Effector CD8-positive, alpha-beta T cell (primary cell): ENCODE measurements around the gene ASCL2.

Experiments
- DNase-seq: peaks from one replicate; lab custom pipeline; 2025; lab: John Stamatoyannopoulos, UW

The ASCL2 gene

DNA sequence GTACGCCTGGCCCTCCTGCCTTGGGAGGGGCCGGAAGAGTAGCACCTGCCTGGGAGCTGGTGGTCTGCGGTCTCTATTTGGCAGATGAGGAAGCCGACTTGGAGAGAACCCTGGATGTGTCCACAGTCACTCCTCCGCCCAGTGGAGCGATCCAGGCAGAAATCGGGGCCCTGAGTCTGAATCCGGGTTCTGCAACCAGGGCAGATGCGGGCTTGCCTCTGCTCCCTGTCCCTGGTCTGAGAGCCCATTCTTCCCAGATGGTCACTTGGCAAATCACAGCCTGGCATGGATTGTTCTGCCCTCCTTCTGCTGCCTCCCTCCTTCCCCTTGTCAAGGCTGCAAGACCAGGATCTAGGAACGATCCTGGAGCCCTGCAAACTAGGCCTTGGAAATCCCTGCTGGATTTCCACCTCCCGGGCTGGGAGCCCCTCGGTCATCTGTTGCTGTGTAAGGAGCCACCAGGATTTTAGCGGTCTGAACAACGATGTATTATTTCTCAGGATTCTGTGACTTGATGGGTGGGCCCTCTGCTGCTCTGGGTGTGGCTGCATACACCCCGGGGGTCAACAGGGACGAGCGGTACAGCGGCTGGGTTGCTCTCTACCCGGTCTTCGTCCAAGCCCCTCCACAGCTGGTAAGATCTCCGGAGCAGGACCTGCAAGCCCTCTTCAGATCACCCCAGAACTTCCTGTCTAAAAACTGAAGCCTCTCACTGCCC, 2.0 kb upstream of the ASCL2 start:
- DNase-seq: no peak

DNA sequence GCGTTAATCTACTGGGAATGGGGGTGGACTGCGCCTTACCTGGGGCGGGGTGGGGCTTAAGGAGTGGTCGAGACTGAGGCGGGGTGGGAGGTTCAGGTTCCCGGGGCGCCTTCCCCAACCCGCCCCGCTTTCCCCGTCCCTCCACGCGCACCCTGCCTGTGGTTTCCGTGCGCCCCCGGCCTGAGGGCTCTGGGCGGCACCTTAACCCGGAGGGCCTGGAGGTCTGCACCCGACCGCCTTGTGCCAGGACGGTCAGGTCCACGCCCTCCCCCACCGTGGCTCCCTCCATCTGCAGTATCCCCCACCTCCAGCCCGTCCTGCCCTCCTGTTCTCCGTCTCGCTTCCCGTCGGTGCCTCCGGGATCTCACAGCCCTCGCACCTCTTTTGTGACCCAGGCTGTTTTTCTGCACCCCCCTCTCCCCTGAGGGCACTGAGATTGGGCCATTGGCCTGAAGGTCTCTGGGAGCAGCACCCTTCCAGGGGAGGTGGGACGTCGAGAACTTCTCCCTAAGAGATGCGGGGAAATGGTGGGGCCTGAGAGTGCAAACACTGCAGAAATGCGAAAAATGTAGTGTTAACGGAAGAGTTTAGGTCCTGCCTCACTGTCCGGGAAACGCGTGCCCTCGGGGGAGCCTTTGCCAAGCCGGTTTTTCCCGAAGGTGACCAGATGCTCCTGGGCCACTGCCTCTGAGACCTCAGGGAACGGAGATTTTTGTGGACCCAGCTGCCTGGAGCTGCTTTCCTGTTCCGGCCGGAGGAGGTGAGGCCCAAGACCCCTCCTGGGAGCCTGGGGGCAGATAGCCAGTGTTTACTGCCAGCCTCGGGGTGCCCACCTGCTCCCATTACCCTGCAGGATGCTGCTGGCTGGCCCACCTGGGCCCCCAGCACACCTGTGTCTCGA, 1.2 kb upstream of the ASCL2 start:
- no peak for DNase-seq

DNA sequence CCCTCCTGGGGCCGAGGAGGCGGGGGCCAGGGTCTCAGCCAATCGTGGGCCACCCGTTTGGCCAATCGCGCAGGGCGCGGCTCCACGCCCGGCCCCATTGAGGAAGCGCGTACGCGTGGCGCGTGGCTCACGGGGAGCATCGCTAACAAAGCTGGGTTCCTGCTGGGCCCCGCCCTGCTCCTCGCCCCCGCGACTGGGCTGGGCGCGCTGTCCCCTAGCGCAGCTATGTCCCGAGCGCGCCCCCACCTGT, 614 bp upstream of the ASCL2 start:
- DNase-seq: no peak

DNA sequence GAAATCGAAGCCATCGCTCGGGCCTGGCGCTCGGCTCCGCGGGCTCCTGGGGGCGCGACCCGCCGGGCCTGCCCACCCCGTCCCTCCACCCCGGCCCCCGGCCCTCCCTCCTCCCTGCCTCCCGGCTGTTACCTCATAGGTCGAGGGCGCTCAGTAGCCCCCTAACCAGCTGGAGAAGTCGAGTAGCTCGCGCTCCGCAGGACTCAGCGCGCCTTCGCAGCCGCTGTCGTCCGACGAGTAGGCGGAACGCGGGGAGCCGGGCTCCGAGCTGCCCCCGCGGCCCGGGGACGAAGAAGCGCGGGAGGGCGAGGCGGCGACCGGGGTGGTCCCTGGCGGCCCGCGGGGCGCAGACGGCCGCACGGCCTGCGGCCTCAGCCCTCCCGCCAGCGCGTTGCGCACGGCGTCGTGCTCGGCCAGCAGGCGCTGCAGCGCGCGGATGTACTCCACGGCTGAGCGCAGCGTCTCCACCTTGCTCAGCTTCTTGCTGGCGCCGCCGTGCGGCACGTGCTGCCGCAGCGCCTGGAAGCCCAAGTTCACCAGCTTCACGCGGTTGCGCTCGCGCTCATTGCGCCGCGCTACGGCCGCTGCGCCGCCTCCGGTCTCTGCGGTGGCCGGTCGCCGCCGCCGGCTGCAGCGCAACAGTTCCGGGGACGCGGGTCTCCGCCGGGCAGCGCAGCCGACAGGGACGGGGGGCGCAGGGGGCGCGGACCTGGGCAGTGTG, 627 bp downstream of the ASCL2 start:
- no peak for DNase-seq

DNA sequence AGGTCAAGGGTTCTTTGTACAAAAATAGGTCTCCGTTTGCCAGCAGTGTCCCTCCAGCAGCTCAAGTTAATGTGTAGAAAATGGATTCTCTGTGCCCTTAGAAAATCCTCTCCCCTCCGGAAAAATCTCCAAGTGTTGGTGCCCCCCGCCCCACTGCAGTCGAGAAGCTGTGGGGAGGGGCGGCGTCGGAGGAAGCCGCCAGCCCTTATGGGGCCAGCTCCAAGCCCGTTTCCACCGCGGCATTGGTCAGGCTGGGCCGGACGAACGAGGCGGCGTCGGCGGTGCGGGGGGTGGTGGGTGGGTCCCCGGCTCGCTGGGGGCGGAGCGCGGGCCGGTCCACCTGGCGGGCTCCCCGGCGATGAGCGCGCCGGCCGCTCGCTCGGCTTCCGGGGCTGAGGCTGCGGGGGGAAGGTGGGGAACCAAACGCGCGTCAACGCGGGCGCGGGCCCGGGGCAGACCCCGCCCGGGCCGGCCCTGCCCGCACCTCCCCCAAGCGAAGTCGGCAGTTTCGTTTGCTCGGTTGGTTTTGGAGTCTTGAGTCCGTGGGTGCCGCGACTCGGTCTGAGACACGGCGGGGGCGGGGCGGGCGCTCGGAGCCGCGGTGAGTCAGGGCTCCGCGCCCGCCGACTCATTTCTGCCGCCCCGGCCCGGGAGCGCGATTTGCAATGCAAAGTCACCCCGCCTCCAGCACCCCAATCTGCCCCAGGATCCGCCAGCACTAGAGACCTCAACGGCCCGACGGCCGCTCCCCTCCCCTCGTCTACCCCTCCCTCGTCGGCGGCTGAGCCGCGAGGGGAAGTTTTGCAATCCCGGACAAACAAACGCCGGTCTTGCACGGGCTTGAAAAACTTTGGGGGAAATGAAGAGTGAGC, 1.4 kb downstream of the ASCL2 start:
- DNase-seq: no peak

DNA sequence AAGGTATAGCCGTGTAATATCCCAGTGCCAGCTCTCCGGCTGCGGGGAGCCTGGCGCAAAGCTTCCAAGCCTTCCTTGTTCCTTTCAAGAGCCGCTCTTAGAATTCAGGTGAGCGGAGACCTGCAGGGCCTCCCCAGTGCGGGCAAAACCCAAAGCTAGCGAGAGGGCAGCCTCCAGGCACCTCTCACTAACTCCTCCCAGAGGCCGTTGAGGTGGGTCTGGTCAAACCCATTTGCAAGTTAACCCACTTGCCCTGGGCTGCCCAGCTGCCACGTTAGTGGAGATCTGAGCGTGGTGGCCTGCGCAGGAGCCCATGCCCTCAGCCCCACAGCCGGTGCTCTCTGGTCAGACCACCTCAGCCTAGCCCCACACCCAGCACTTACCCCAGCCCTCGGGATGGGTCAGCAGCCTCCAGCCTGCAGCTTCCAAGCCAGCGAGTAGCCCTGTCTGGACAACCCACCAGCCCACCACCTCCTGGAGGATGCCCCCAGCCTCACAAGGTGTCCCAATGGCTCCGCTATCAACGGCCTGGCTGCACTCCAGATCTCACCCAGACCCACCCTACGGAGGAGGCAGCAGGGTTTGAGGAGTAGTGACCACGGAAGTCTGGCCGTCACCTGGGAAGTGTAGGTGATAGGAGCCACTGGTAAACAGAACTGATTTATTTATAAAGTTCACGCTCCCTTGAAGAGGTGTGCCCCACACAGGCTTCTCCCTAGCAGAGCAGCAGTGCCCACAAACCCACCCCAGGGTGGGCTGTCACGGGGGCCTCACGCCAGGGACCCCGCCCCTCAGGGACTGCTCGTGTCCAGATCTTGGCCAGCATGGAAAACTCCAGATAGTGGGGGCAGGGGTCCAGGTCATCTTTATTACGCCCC, 2.3 kb downstream of the ASCL2 start:
- no peak for DNase-seq

- no peak for DNase-seq
These were observed 3.0 kb downstream of the ASCL2 start for GRCh38 chr11:2267306-2267850.

GRCh38 chr11:2266586-2267305, 3.6 kb downstream of the ASCL2 start:
- no peak for DNase-seq

GRCh38 chr11:2265854-2266585, 4.4 kb downstream of the ASCL2 start:
- DNase-seq: no peak

GRCh38 chr11:2265396-2265795, 5.0 kb downstream of the ASCL2 start:
- no peak for DNase-seq

DNA sequence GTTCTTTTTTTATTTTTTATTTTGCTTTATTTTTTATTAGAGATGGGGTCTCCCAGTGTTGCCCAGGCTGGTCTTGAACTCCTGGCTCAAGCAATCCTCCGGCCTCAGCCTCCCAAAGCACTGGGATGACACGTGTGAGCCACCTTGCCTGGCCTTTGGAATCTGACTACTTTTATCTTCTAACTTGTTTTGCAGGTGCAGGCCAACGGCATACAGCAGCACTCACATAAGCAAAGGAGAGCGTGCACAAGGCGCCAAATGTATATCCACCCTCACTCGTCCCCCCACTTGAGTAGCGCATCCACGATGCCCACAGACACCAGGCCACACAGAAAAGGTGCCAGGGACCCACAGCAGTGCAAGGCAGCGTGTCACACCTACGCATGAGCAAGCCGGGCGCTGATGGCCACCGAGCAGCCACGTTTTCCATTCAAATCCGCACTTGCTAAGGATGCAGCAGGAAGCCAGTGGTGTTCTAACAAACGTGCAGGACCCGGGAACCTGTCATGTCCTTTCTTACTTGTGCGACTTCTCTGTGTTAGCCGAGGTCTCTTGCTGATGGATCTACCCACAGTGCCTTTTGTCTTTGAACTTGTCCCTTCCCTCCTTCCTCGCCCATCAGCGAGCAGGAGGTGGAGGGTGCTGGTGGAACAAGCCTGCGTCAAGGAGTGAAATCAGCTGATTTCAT, 5.9 kb downstream of the ASCL2 start:
- DNase-seq: no peak

DNA sequence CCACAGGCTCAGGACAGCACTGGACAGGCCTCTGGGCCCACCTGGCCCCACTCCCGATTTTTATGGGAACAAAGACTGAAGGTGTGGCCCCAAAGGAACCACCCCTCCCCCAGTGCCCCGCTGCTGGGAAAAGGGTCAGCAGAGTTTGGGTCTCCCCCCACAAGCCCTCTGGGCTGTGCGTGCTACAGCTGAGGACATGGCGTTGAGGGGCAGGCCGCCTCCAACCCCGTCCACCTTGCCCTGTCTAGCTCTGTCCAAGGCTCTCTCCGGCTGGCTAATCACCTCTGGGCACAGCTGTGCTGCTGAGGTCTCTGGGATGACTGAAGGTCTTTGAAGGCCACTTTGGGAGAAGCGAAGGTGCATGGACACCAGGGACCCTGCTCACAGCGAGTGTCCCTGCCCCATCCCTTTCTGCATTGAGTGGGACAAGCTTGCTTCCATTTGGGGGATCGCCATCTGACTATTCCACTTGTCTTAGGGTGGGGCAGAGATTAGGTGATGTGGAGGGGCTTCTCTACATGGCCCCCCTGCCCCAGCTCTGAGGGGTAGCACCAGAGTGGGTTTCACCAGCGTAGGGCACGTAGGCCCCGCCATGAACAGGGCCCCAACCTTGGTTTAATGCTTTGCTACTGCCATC, 6.5 kb downstream of the ASCL2 start:
- no peak for DNase-seq

DNA sequence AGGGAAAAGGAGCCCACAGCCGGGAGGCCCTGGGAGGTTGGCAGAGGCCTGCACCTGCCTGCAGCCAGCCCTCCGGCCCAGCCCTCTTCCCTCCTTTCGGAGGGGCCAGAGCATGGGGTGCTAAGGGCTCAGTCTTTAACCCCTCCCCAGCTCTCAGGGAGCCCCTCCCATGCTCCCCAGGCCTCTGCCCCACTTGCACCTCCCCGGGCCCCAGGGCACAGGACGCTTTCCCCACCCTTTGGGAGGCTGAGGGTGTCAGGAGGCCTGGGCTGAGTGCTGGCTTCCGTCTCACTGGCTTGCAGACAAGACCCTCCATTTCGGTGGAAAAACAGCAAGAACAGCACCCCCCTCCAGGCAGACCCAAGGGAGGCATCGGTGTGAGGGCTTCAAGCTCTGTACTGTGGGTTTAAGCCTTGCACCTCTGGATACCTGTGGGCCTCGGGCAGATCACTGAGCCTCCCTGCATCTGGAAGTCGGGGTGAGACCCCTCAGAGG, 7.3 kb downstream of the ASCL2 start:
- DNase-seq: no peak

- DNase-seq: no peak
These were observed 7.9 kb downstream of the ASCL2 start for GRCh38 chr11:2262301-2263070.

DNA sequence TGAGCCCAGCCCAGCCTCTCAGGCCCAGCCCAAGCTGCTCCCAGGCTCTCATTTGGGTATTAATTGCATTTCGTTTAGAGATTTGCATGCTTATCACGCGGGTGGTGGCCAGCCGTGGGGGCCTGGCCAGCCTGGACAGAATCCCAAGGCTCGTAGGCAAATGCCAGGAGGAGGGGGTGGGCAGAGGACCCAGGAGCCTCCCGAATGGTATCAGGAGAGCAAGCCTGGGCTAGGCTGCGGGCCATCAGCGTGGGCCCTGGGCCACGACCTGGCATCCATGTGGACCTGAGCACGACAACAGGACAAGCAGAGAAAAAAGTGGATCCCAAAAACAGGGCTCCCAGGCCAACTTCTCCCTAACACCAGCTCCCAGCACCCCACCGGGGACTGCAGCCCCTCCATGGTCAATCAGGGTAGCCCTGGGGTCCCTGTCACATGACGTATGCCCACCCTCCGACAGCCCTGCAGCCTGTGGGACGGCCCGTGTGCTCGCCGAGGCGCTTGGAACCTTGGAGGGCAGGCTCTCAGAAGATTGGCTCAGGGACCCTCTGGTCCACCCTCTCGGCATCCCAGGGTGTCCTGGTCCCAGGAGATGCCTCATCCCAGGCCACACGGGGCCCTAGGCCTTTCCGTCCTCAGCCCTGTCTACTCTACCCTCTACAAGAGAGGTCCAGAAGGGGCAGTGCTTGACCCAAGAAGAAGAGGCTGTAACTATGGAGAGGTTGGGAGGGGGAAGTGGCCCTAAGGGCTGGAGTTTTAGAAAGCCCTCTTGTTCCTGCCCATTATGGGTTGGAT, 8.8 kb downstream of the ASCL2 start:
- no peak for DNase-seq
